Neuron (in vitro differentiated cells): ENCODE results near the gene IL18BP.

Experiments
- H2AFZ ChIP-seq: one replicate; pipeline ENCODE4 v1.6.1; 2013; ENCODE audit warnings: low read depth, mild to moderate bottlenecking, inconsistent platforms, low read length, moderate library complexity
- H3K27me3 ChIP-seq: one replicate; pipeline ENCODE4 v1.6.1; 2013; ENCODE audit warnings: low read length; ENCODE audit not compliant: insufficient read depth
- H3K36me3 ChIP-seq: one replicate; pipeline ENCODE4 v1.6.1; 2013; ENCODE audit warnings: low read length; ENCODE audit not compliant: insufficient read depth
- H3K4me1 ChIP-seq: one replicate; pipeline ENCODE4 v1.6.1; 2013; ENCODE audit warnings: low read length; ENCODE audit not compliant: insufficient read depth
- H3K4me3 ChIP-seq: 2 replicates; pipeline ENCODE4 v1.5.1; 2013; ENCODE audit warnings: mild to moderate bottlenecking, low read length, moderate library complexity
- H3K9me3 ChIP-seq: one replicate; pipeline ENCODE4 v1.6.1; 2013; ENCODE audit warnings: low read length

The IL18BP gene

DNA sequence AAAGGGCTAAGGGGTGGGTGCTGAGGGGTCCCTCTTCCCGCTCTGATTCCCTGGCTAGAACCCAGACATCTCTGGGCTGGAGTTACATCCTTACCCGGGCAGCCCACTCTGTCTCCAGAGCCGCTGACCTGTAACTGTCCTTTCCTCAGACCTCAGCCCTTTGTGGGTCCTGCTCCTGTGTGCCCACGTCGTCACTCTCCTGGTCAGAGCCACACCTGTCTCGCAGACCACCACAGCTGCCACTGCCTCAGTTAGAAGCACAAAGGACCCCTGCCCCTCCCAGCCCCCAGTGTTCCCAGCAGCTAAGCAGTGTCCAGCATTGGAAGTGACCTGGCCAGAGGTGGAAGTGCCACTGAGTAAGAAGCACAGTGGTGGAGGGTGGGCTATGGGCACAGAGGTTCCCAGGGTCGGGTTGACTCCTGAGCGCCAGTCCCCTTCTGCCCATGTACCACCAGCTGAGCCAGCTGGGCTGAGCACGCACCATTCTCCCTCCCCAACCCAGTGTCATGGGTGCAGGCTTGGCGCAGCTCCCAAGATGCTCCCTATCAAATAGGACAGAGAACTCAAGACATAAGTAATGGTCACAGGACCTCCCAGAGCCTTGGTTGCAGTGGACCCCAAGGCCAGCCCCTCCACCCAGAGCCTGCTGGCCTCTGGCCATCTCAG, 1.6 kb downstream of the IL18BP start:
- H3K4me1 ChIP-seq = no peaks in the 10 kb centered on the region
- no peak overlapping the region for H2AFZ ChIP-seq
- H3K9me3 ChIP-seq = no peaks in the 10 kb centered on the region
- H3K36me3 ChIP-seq = peaks cover 54% of the 10 kb centered on the region
- H3K27me3 ChIP-seq = no peaks in the 10 kb centered on the region
- no peak overlapping the region for H3K4me3 ChIP-seq

DNA sequence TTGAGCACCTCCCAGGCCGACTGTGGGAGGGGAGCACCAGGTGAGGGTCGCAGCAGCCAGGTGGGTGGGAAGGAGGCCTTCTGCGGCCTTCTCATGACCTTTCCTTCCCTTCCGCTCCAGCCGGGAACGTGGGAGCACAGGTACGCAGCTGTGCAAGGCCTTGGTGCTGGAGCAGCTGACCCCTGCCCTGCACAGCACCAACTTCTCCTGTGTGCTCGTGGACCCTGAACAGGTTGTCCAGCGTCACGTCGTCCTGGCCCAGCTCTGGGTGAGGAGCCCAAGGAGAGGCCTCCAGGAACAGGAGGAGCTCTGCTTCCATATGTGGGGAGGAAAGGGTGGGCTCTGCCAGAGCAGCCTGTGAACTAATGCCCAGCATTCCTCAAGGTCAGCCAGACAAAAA, 2.6 kb downstream of the IL18BP start:
- H2AFZ ChIP-seq = no peak overlapping the region
- peaks cover 64% of the 10 kb centered on the region for H3K36me3 ChIP-seq
- H3K9me3 ChIP-seq = no peaks in the 10 kb centered on the region

DNA sequence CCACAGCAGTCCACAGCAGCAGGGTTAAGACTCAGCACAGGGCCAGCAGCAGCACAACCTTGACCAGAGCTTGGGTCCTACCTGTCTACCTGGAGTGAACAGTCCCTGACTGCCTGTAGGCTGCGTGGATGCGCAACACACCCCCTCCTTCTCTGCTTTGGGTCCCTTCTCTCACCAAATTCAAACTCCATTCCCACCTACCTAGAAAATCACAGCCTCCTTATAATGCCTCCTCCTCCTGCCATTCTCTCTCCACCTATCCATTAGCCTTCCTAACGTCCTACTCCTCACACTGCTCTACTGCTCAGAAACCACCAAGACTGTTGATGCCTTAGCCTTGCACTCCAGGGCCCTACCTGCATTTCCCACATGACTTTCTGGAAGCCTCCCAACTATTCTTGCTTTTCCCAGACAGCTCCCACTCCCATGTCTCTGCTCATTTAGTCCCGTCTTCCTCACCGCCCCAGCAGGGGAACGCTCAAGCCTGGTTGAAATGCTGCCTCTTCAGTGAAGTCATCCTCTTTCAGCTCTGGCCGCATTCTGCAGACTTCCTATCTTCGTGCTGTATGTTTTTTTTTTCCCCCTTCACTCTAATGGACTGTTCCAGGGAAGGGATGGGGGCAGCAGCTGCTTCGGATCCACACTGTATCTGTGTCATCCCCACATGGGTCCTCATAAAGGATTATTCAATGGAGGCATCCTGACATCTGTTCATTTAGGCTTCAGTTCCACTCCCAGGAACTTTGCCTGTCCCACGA, 3.3 kb downstream of the IL18BP start:
- H3K36me3 ChIP-seq = peaks cover 71% of the 10 kb centered on the region
- no peaks in the 10 kb centered on the region for H3K9me3 ChIP-seq
- H2AFZ ChIP-seq = no peak overlapping the region
- no peak overlapping the region for H3K4me3 ChIP-seq
- no peaks in the 10 kb centered on the region for H3K4me1 ChIP-seq
- H3K27me3 ChIP-seq = no peaks in the 10 kb centered on the region

More for the DNA sequence above, 2.6 kb downstream of the IL18BP start:
- Histone ChIP-seq H3K4me3 (no peak overlapping the region), H3K27me3 (no peaks in the 10 kb centered on the region), H3K4me1 (no peaks in the 10 kb centered on the region)

DNA sequence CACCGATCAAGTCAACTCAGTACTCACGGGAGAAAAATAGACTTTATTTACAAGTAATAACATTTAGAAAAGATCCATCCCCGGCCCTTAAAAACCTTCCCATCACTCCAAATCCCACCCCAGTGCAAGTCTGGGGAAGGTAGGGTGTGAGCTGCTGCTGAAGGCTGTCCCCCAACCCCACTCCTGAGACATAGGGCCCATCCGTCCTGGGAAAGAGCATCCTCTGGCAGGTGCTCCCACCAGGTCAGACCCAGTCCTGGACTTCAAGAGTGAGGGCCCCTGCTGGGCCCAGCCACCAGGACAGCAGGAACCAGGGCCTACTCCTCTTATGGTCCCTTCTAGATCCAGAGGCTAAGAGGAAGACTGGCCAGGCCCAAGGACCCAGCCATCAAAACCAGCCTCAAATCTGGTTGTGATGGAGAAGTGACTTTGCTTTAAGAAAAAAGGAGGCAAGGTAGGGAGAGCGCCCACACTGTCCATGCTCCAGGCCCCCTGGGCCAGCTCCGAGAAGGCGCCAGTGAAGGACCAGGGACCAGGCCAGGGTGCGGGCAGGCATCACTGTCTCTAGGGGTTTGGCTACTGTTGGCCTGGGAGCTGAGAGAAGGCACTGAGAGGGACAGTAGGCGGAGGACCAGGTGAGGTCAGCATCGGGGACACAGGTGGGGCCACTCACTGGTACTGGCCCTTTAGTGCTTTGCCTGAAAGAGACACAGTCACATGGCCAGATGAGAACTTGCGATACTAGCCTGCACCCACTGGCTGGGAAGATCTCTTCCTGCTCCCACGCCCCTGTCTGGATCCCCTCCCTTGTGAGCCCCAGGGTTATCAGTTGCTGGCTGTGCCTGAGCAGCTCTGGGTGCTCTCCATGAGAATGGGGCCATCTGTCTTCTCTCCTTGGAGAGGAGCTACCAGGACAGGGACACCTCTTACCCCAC, 4.4 kb downstream of the IL18BP start:
- Histone ChIP-seq H3K4me1 (no peaks in the 10 kb centered on the region), H2AFZ (no peak overlapping the region), H3K27me3 (no peaks in the 10 kb centered on the region), H3K4me3 (no peak overlapping the region), H3K36me3 (peaks cover 82% of the 10 kb centered on the region), H3K9me3 (no peaks in the 10 kb centered on the region)

DNA sequence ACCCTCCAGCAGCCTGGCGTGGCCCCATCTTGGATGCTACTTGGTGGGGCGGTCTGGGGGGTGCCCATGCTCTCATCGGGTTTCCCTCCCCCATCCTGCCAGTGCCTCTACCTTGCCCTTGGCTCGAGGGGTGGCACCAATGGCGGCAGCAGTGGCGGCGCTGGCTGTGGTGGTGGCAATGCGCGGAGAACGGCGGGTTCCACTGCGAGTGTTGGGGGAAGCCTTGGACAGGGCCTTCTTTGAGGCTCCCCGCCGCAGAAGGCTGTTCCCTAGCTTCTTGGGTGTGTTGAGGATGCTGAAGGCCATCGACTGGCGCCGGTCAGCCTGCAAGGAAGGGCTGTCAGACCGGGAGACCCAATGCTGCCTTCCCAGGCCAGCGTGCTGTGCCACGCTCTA, 5.1 kb downstream of the IL18BP start:
- Histone ChIP-seq H3K4me1 (no peaks in the 10 kb centered on the region), H3K4me3 (no peak overlapping the region), H3K36me3 (peaks cover 88% of the 10 kb centered on the region), H3K27me3 (no peaks in the 10 kb centered on the region), H3K9me3 (no peaks in the 10 kb centered on the region), H2AFZ (no peak overlapping the region)

DNA sequence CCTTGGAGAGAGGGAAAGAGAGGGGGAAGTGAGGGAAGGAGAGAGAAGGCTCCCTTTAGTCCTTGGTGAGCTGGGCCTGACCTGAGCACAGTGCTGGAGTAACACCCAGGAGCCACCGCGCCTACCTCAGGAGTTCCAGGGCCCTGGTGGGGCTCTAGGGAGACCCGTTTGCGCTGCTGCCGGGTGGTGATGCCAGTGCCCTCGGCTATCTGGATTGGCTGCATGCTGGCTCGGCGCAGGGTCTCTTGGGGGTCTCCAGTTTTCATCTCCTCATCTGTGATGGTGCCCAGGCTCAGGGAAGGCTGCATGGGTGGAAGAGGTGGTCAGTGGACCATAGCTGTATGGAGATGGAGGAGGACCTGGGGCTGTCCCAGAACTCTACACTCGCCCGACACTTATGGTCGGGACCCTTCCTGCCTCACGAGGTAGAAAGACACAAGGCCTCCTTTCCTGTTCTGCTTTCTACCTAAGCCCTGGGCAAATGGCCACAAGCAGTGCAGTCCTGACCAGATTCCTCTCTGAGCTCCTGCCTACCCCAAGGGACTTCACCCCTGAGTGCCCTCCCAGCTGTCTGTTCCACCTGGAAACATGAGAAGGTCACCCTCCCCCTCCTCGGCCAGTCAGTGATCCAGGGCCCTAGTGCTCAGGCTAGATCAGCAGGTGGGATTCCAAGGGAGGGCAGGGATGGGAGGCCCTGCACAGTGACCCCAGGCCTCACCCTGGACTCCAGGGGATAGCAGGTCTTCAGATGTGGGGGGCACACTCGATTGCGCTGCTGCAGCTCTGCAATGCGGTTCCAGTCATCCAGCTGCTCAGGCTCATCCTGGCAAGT, 6.0 kb downstream of the IL18BP start:
- Histone ChIP-seq H3K27me3 (no peaks in the 10 kb centered on the region), H2AFZ (no peak overlapping the region), H3K9me3 (no peaks in the 10 kb centered on the region), H3K36me3 (peaks cover 96% of the 10 kb centered on the region), H3K4me1 (no peaks in the 10 kb centered on the region), H3K4me3 (no peak overlapping the region)

GRCh38 chr11:72005347-72006260, 6.9 kb downstream of the IL18BP start:
- H2AFZ ChIP-seq = no peak overlapping the region
- no peaks in the 10 kb centered on the region for H3K9me3 ChIP-seq
- H3K4me1 ChIP-seq = no peaks in the 10 kb centered on the region
- H3K27me3 ChIP-seq = no peaks in the 10 kb centered on the region
- H3K4me3 ChIP-seq = no peak overlapping the region
- H3K36me3 ChIP-seq = peaks cover 97% of the 10 kb centered on the region

DNA sequence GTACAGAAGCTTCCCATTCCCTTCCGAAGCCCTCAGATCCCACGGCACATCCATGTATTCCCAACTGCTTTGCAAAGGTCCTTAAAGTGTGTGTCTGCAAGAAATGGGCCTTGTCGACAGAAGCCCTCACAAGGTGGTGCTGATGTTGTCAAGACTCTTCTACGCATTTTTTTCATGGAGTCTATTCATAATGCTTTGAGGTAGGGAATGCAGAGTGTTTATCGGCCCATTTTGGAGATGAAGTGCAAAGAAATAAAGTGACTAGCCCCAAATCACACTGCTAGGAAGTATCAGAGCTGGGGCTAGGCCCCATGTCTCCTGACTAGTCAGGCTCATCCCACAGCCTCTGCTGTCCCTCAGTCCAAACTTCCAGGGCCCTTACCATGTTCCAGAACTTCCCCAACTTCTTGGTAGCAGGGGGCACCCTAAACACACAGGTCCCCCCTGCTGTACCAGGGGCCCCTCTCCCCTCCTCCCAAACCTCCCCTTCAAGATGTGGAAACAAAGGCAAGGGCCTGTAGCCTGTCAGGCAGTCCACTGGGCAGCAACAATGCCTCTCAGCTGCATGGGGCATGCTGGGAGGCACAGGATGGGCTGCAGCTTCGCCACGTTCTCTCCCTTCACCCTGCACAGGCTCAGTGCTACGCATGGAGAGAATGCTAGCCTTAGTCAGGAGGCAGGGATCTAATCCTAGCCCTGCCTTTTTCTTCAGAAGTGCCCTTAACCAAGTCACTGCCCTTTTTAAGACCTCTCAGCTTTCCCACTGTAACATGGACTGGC, 7.8 kb downstream of the IL18BP start:
- H2AFZ ChIP-seq = no peak overlapping the region
- no peaks in the 10 kb centered on the region for H3K27me3 ChIP-seq
- H3K36me3 ChIP-seq = peaks cover 97% of the 10 kb centered on the region
- no peaks in the 10 kb centered on the region for H3K9me3 ChIP-seq
- H3K4me3 ChIP-seq = no peak overlapping the region
- no peaks in the 10 kb centered on the region for H3K4me1 ChIP-seq

GRCh38 chr11:72007089-72007476, 8.4 kb downstream of the IL18BP start:
- H3K9me3 ChIP-seq = no peaks in the 10 kb centered on the region
- H3K4me1 ChIP-seq = no peaks in the 10 kb centered on the region
- H3K4me3 ChIP-seq = no peak overlapping the region
- H3K36me3 ChIP-seq = peaks cover 97% of the 10 kb centered on the region
- no peak overlapping the region for H2AFZ ChIP-seq
- H3K27me3 ChIP-seq = no peaks in the 10 kb centered on the region

- H3K36me3 ChIP-seq = peaks cover 97% of the 10 kb centered on the region
- H3K9me3 ChIP-seq = no peaks in the 10 kb centered on the region
- H2AFZ ChIP-seq = no peak overlapping the region
- no peaks in the 10 kb centered on the region for H3K4me1 ChIP-seq
- no peaks in the 10 kb centered on the region for H3K27me3 ChIP-seq
- no peak overlapping the region for H3K4me3 ChIP-seq
Measured at GRCh38 chr11:72007587-72007986, 8.9 kb downstream of the IL18BP start.

- no peaks in the 10 kb centered on the region for H3K27me3 ChIP-seq
- no peak overlapping the region for H3K4me3 ChIP-seq
- no peak overlapping the region for H2AFZ ChIP-seq
- H3K36me3 ChIP-seq = peaks cover 97% of the 10 kb centered on the region
- no peaks in the 10 kb centered on the region for H3K4me1 ChIP-seq
- H3K9me3 ChIP-seq = no peaks in the 10 kb centered on the region
Measured at GRCh38 chr11:72008728-72009127, 10.0 kb downstream of the IL18BP start.
